K562 (cell line): Measurements from ENCODE around the gene OR10G8. TPM values are rescaled to one million over a fixed set of nuclear protein-coding genes. Genes with fewer than 3 reads are reported as not detected.

ENCODE experiments used
- ADNP ChIP-seq: fragments of 200-800 bp; sonication (Bioruptor generic); IDR thresholded peaks from 2 replicates; pipeline ENCODE4 v1.6.1; 2016; ENCODE audit warnings: missing genetic modification characterization, missing compliant biosample characterization
- BACH1 ChIP-seq: fragments of 200-800 bp; sonication (Bioruptor generic); IDR thresholded peaks from 2 replicates; pipeline ENCODE4 v1.6.1; 2016; ENCODE audit warnings: missing genetic modification characterization, missing compliant biosample characterization
- EZH2 ChIP-seq: IDR thresholded peaks from 2 replicates; pipeline ENCODE4 v1.6.1; 2012; ENCODE audit warnings: low read depth, mild to moderate bottlenecking, inconsistent platforms, low read length, borderline replicate concordance
- GABPB1 ChIP-seq: sonication (generic); formaldehyde crosslinking; IDR thresholded peaks from 2 replicates; pipeline ENCODE4 v1.8.0; 2022; ENCODE audit warnings: mild to moderate bottlenecking, missing genetic modification reagents
- HIVEP1 ChIP-seq: fragments of 250-450 bp; sonication (Bioruptor Pico); IDR thresholded peaks from 2 replicates; pipeline ENCODE4 v1.4.0; 2020; ENCODE audit warnings: mild to moderate bottlenecking
- LARP7 ChIP-seq: fragments of 450-650 bp; IDR thresholded peaks from 2 replicates; pipeline ENCODE4 v1.6.1; 2016
- PHTF2 ChIP-seq: fragments of 250-450 bp; sonication (Bioruptor Pico); IDR thresholded peaks from 2 replicates; pipeline ENCODE4 v1.5.0; 2021; ENCODE audit warnings: mild to moderate bottlenecking
- TCFL5 ChIP-seq: fragments of 250-450 bp; sonication (Bioruptor Pico); conservative IDR thresholded peaks from 2 replicates; pipeline ENCODE4 v1.6.1; 2021; ENCODE audit warnings: mild to moderate bottlenecking, moderate library complexity, matching md5 sums
- ZNF124 ChIP-seq: sonication (generic); formaldehyde crosslinking; IDR thresholded peaks from 2 replicates; pipeline ENCODE4 v1.8.1; 2022; ENCODE audit warnings: missing genetic modification reagents
- ZNF316 ChIP-seq: fragments of 450-650 bp; IDR thresholded peaks from 2 replicates; pipeline ENCODE4 v1.6.1; 2016
- polyA plus RNA-seq, 8 experiments: library from polyadenylated mRNA; depleted of rRNA in 4 of 8; stranded (reverse) in 5 of 8; unstranded in 3 of 8; fragments of >200 nt; fragmentation: Nextera tagmentation in 2 of 8; fragmentation: Illumina TruSeq in 1 of 8; extraction: Ambion mirVana in 2 of 8; extraction: Trizol in 1 of 8; gene quantifications; 2 replicates each; pipeline versions ENCODE4 v1.2.1 to v1.2.3, GENCODE V29; 2011 to 2014; ENCODE audit warnings: inconsistent platforms in 1 of 8, missing spikeins in 1 of 8
- total RNA-seq, 7 experiments: library from RNA; depleted of rRNA in 6 of 7; stranded (reverse); fragments of >200 nt in 6 of 7; fragmentation: Illumina TruSeq in 2 of 7; extraction: Trizol in 2 of 7; gene quantifications; 2 replicates each; pipeline versions ENCODE4 v1.2.1 to v1.2.3, GENCODE V29; 2011 to 2021; ENCODE audit warnings: low replicate concordance in 1 of 7
- TF ChIP-seq, protein P1 (sequence below): fragments of 450-650 bp; IDR thresholded peaks from 2 replicates; pipeline ENCODE4 v1.6.1; 2016; ENCODE audit warnings: mild to moderate bottlenecking, moderate library complexity
- TF ChIP-seq, protein P2 (sequence below), 2 experiments: fragments of 450-650 bp in 1 of 2; sonication (generic) in 1 of 2; formaldehyde crosslinking; conservative IDR thresholded peaks; 2 replicates each; pipeline versions ENCODE4 v1.4.0 to v1.8.1; 2020 to 2022; ENCODE audit warnings: mild to moderate bottlenecking in 1 of 2, missing genetic modification reagents in 1 of 2
- TF ChIP-seq, protein P3 (sequence below): fragments of 250-450 bp; sonication (Bioruptor Pico); IDR thresholded peaks from 2 replicates; pipeline ENCODE4 v1.8.0; 2022; ENCODE audit warnings: inconsistent platforms

OR10G8 gene
- total and polyA plus RNA-seq, 9 of the 15 experiments (the other 6 are each of a cell fraction or from before 2014, with no cell fraction given) = not detected

DNA sequence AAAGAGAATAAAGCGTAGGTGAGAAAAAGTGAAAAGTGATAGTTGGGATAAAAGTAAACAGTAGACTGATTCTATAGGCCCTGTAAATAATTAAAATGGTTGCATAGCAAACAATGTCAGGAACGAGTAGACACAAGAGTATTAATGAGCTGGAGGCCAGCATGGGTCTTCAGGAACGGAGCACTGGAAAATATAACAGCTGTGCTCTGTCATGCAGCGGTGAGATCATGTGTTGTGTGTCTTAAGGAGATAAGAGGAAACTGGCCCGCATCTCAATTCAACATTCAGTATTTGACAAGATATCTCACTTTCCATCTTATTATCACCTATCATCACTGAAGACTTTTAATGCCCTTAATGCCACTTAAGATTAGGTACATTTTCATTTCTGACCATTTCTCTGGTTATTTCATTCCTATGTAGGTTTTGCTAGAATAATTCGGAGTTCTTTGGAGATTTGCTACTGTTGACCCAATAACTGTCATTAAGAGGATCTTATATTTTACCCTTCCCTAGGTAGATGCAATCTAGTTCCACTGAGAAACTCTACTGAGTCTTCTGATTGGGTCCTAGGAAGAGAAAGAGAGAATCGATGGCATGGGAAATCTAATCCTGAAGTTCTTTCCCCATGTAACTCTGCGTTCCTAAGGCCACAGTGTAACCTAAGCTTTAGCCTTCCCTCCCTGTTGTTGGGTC, 53.2 kb downstream of the OR10G8 start (continued):
- TF ChIP-seq, protein P1, sequence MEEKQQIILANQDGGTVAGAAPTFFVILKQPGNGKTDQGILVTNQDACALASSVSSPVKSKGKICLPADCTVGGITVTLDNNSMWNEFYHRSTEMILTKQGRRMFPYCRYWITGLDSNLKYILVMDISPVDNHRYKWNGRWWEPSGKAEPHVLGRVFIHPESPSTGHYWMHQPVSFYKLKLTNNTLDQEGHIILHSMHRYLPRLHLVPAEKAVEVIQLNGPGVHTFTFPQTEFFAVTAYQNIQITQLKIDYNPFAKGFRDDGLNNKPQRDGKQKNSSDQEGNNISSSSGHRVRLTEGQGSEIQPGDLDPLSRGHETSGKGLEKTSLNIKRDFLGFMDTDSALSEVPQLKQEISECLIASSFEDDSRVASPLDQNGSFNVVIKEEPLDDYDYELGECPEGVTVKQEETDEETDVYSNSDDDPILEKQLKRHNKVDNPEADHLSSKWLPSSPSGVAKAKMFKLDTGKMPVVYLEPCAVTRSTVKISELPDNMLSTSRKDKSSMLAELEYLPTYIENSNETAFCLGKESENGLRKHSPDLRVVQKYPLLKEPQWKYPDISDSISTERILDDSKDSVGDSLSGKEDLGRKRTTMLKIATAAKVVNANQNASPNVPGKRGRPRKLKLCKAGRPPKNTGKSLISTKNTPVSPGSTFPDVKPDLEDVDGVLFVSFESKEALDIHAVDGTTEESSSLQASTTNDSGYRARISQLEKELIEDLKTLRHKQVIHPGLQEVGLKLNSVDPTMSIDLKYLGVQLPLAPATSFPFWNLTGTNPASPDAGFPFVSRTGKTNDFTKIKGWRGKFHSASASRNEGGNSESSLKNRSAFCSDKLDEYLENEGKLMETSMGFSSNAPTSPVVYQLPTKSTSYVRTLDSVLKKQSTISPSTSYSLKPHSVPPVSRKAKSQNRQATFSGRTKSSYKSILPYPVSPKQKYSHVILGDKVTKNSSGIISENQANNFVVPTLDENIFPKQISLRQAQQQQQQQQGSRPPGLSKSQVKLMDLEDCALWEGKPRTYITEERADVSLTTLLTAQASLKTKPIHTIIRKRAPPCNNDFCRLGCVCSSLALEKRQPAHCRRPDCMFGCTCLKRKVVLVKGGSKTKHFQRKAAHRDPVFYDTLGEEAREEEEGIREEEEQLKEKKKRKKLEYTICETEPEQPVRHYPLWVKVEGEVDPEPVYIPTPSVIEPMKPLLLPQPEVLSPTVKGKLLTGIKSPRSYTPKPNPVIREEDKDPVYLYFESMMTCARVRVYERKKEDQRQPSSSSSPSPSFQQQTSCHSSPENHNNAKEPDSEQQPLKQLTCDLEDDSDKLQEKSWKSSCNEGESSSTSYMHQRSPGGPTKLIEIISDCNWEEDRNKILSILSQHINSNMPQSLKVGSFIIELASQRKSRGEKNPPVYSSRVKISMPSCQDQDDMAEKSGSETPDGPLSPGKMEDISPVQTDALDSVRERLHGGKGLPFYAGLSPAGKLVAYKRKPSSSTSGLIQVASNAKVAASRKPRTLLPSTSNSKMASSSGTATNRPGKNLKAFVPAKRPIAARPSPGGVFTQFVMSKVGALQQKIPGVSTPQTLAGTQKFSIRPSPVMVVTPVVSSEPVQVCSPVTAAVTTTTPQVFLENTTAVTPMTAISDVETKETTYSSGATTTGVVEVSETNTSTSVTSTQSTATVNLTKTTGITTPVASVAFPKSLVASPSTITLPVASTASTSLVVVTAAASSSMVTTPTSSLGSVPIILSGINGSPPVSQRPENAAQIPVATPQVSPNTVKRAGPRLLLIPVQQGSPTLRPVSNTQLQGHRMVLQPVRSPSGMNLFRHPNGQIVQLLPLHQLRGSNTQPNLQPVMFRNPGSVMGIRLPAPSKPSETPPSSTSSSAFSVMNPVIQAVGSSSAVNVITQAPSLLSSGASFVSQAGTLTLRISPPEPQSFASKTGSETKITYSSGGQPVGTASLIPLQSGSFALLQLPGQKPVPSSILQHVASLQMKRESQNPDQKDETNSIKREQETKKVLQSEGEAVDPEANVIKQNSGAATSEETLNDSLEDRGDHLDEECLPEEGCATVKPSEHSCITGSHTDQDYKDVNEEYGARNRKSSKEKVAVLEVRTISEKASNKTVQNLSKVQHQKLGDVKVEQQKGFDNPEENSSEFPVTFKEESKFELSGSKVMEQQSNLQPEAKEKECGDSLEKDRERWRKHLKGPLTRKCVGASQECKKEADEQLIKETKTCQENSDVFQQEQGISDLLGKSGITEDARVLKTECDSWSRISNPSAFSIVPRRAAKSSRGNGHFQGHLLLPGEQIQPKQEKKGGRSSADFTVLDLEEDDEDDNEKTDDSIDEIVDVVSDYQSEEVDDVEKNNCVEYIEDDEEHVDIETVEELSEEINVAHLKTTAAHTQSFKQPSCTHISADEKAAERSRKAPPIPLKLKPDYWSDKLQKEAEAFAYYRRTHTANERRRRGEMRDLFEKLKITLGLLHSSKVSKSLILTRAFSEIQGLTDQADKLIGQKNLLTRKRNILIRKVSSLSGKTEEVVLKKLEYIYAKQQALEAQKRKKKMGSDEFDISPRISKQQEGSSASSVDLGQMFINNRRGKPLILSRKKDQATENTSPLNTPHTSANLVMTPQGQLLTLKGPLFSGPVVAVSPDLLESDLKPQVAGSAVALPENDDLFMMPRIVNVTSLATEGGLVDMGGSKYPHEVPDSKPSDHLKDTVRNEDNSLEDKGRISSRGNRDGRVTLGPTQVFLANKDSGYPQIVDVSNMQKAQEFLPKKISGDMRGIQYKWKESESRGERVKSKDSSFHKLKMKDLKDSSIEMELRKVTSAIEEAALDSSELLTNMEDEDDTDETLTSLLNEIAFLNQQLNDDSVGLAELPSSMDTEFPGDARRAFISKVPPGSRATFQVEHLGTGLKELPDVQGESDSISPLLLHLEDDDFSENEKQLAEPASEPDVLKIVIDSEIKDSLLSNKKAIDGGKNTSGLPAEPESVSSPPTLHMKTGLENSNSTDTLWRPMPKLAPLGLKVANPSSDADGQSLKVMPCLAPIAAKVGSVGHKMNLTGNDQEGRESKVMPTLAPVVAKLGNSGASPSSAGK = peak; percentile 45; the same call in 1 of the 2 replicates
- TF ChIP-seq, protein P2, sequence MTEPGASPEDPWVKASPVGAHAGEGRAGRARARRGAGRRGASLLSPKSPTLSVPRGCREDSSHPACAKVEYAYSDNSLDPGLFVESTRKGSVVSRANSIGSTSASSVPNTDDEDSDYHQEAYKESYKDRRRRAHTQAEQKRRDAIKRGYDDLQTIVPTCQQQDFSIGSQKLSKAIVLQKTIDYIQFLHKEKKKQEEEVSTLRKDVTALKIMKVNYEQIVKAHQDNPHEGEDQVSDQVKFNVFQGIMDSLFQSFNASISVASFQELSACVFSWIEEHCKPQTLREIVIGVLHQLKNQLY (CRISPR knock-in tag; conservative IDR thresholded peaks at IDR 0.05) = 0 out of 4 replicates have a peak, but pooled peaks of 1 of the 2 experiments have one; percentile 17
- TF ChIP-seq BACH1 (peak; percentile 57; the same call in 1 of the 2 replicates), HIVEP1 (no peak), ADNP (tag) (peak; percentile 85), ZNF316 (peak; percentile 66), ZNF124 (no peak), GABPB1 (CRISPR knock-in tag) (no peak), PHTF2 (peak; percentile 18; the same call in 1 of the 2 replicates), LARP7 (no peak), TCFL5 (no peak), EZH2 (no peak)
- TF ChIP-seq, protein P3, sequence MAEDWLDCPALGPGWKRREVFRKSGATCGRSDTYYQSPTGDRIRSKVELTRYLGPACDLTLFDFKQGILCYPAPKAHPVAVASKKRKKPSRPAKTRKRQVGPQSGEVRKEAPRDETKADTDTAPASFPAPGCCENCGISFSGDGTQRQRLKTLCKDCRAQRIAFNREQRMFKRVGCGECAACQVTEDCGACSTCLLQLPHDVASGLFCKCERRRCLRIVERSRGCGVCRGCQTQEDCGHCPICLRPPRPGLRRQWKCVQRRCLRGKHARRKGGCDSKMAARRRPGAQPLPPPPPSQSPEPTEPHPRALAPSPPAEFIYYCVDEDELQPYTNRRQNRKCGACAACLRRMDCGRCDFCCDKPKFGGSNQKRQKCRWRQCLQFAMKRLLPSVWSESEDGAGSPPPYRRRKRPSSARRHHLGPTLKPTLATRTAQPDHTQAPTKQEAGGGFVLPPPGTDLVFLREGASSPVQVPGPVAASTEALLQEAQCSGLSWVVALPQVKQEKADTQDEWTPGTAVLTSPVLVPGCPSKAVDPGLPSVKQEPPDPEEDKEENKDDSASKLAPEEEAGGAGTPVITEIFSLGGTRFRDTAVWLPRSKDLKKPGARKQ (CRISPR knock-in tag) = no peak
